Measurements from ENCODE around the gene SP4. TPM values are rescaled to one million over a fixed set of nuclear protein-coding genes. Genes with fewer than 3 reads are reported as not detected.

Gene SP4
- total and polyA plus RNA-seq, 2 experiments from 2014 or later, result 11.9 to 41.6 TPM

DNA sequence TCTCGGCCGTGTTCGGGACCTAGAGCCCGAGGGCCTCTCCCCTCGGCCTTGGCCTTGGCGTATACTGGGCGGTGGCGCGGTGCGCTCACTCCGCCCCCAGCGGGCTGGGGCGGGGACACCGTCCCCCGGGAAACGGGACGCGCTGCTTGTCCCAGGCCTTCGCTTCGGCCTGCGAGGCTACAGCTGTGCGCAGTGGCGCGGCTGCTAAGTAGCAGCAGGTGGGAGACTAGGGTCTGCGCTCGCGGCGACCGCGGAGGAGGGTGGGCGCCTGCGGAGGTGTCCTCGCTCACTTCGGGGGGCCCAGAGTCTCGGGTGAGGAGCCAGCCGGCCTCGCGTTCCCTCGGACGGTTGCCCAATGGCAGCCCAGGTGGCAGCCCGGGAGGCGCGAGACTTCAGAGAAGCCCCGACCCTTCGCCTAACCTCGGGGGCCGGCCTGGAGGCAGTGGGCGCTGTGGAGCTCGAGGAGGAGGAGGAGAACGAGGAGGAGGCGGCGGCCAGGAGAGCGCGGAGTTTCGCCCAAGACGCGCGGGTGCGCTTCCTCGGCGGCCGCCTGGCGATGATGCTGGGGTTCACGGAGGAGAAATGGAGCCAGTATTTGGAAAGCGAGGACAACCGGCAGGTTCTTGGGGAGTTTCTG, 115.1 kb downstream of the SP4 start, which contains the start of gene DNAH11:
Gene DNAH11 (plus strand): TSS at position 149 of the 637 bp plus-strand sequence. CDS start 207 bp downstream, at position 356.
- H3K79me2 ChIP-seq (replicated peaks; ENCODE audit: insufficient read depth), result no peaks in the 10 kb centered on the region
- peak within 1 kb of the TSS; percentile 85 for H2AFZ ChIP-seq
- DNase-seq (ENCODE audit: low spot score) (peak; percentile 89), ATAC-seq (peak; percentile 96)
- H3K4me2 ChIP-seq, result peak within 1 kb of the TSS; percentile 78
- H3K4me1 Mint-ChIP-seq, result peaks cover 44% of the 10 kb centered on the region
- no peak within 1 kb of the TSS for H3K27ac ChIP-seq (ENCODE audit: low read depth)
- H3K27ac Mint-ChIP-seq, result no peak within 1 kb of the TSS
- peaks cover 2% of the 10 kb centered on the region; the same call in 1 of the 3 replicates for H3K36me3 Mint-ChIP-seq (ENCODE audit: low read depth)
- H3K4me3 Mint-ChIP-seq, result peak within 1 kb of the TSS; percentile 67
- H3F3A ChIP-seq (replicated peaks; ENCODE audit: low read depth), result 0 out of 2 replicates have a peak, but pooled peaks cover 7% of the 10 kb centered on the region
- H3K4me3 ChIP-seq, result peak within 1 kb of the TSS; percentile 59
- H3K4me1 ChIP-seq (ENCODE audit: insufficient read depth), result peaks cover 60% of the 10 kb centered on the region
- H3K27me3 Mint-ChIP-seq (ENCODE audit: insufficient read depth, low read depth, poor library complexity), result peaks cover 13% of the 10 kb centered on the region
- H3K27me3 ChIP-seq (ENCODE audit: insufficient read depth), result peaks cover 30% of the 10 kb centered on the region
- no peaks in the 10 kb centered on the region for H3K9me2 ChIP-seq (ENCODE audit: insufficient read depth)
- TF ChIP-seq STAT1 (IDR thresholded peaks at IDR 0.05; ENCODE audit: unreplicated experiment) (no peak), CREB1 (CRISPR knock-in tag; IDR thresholded peaks at IDR 0.05; ENCODE audit: low read depth) (0 out of 2 replicates have a peak, but pooled peaks have one; percentile 26), NANOG (IDR thresholded peaks at IDR 0.05; ENCODE audit: borderline replicate concordance) (no peak), ZNF331 (CRISPR knock-in tag; IDR thresholded peaks at IDR 0.05; ENCODE audit: low read depth) (no peak), JUNB (IDR thresholded peaks at IDR 0.05; ENCODE audit: unreplicated experiment) (no peak), POLR2AphosphoS5 (IDR thresholded peaks at IDR 0.05; ENCODE audit: low read depth) (peak; percentile 77), ZNF114 (CRISPR knock-in tag; IDR thresholded peaks at IDR 0.05) (no peak), EZH2 (IDR thresholded peaks at IDR 0.05; ENCODE audit: low read depth, unreplicated experiment) (no peak), EZH2phosphoT487 (IDR thresholded peaks at IDR 0.05; ENCODE audit: unreplicated experiment) (no peak)
- TF ChIP-seq, protein P1, sequence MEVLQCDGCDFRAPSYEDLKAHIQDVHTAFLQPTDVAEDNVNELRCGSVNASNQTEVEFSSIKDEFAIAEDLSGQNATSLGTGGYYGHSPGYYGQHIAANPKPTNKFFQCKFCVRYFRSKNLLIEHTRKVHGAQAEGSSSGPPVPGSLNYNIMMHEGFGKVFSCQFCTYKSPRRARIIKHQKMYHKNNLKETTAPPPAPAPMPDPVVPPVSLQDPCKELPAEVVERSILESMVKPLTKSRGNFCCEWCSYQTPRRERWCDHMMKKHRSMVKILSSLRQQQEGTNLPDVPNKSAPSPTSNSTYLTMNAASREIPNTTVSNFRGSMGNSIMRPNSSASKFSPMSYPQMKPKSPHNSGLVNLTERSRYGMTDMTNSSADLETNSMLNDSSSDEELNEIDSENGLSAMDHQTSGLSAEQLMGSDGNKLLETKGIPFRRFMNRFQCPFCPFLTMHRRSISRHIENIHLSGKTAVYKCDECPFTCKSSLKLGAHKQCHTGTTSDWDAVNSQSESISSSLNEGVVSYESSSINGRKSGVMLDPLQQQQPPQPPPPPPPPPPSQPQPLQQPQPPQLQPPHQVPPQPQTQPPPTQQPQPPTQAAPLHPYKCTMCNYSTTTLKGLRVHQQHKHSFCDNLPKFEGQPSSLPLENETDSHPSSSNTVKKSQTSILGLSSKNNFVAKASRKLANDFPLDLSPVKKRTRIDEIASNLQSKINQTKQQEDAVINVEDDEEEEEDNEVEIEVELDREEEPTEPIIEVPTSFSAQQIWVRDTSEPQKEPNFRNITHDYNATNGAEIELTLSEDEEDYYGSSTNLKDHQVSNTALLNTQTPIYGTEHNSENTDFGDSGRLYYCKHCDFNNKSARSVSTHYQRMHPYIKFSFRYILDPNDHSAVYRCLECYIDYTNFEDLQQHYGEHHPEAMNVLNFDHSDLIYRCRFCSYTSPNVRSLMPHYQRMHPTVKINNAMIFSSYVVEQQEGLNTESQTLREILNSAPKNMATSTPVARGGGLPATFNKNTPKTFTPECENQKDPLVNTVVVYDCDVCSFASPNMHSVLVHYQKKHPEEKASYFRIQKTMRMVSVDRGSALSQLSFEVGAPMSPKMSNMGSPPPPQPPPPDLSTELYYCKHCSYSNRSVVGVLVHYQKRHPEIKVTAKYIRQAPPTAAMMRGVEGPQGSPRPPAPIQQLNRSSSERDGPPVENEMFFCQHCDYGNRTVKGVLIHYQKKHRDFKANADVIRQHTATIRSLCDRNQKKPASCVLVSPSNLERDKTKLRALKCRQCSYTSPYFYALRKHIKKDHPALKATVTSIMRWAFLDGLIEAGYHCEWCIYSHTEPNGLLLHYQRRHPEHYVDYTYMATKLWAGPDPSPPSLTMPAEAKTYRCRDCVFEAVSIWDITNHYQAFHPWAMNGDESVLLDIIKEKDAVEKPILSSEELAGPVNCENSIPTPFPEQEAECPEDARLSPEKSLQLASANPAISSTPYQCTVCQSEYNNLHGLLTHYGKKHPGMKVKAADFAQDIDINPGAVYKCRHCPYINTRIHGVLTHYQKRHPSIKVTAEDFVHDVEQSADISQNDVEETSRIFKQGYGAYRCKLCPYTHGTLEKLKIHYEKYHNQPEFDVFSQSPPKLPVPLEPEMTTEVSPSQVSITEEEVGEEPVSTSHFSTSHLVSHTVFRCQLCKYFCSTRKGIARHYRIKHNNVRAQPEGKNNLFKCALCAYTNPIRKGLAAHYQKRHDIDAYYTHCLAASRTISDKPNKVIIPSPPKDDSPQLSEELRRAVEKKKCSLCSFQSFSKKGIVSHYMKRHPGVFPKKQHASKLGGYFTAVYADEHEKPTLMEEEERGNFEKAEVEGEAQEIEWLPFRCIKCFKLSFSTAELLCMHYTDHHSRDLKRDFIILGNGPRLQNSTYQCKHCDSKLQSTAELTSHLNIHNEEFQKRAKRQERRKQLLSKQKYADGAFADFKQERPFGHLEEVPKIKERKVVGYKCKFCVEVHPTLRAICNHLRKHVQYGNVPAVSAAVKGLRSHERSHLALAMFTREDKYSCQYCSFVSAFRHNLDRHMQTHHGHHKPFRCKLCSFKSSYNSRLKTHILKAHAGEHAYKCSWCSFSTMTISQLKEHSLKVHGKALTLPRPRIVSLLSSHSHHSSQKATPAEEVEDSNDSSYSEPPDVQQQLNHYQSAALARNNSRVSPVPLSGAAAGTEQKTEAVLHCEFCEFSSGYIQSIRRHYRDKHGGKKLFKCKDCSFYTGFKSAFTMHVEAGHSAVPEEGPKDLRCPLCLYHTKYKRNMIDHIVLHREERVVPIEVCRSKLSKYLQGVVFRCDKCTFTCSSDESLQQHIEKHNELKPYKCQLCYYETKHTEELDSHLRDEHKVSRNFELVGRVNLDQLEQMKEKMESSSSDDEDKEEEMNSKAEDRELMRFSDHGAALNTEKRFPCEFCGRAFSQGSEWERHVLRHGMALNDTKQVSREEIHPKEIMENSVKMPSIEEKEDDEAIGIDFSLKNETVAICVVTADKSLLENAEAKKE (CRISPR knock-in tag; IDR thresholded peaks at IDR 0.05), result no peak
- TF ChIP-seq, protein P2, sequence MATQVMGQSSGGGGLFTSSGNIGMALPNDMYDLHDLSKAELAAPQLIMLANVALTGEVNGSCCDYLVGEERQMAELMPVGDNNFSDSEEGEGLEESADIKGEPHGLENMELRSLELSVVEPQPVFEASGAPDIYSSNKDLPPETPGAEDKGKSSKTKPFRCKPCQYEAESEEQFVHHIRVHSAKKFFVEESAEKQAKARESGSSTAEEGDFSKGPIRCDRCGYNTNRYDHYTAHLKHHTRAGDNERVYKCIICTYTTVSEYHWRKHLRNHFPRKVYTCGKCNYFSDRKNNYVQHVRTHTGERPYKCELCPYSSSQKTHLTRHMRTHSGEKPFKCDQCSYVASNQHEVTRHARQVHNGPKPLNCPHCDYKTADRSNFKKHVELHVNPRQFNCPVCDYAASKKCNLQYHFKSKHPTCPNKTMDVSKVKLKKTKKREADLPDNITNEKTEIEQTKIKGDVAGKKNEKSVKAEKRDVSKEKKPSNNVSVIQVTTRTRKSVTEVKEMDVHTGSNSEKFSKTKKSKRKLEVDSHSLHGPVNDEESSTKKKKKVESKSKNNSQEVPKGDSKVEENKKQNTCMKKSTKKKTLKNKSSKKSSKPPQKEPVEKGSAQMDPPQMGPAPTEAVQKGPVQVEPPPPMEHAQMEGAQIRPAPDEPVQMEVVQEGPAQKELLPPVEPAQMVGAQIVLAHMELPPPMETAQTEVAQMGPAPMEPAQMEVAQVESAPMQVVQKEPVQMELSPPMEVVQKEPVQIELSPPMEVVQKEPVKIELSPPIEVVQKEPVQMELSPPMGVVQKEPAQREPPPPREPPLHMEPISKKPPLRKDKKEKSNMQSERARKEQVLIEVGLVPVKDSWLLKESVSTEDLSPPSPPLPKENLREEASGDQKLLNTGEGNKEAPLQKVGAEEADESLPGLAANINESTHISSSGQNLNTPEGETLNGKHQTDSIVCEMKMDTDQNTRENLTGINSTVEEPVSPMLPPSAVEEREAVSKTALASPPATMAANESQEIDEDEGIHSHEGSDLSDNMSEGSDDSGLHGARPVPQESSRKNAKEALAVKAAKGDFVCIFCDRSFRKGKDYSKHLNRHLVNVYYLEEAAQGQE (IDR thresholded peaks at IDR 0.05; ENCODE audit: unreplicated experiment), result no peak
- TF ChIP-seq, protein P3, sequence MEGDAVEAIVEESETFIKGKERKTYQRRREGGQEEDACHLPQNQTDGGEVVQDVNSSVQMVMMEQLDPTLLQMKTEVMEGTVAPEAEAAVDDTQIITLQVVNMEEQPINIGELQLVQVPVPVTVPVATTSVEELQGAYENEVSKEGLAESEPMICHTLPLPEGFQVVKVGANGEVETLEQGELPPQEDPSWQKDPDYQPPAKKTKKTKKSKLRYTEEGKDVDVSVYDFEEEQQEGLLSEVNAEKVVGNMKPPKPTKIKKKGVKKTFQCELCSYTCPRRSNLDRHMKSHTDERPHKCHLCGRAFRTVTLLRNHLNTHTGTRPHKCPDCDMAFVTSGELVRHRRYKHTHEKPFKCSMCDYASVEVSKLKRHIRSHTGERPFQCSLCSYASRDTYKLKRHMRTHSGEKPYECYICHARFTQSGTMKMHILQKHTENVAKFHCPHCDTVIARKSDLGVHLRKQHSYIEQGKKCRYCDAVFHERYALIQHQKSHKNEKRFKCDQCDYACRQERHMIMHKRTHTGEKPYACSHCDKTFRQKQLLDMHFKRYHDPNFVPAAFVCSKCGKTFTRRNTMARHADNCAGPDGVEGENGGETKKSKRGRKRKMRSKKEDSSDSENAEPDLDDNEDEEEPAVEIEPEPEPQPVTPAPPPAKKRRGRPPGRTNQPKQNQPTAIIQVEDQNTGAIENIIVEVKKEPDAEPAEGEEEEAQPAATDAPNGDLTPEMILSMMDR (conservative IDR thresholded peaks at IDR 0.05; ENCODE audit: low read depth in 2 of 2), result peak in 1 of 2 experiments; percentile 30; a peak in 2 of 4 replicates
- TF ChIP-seq, protein P4, sequence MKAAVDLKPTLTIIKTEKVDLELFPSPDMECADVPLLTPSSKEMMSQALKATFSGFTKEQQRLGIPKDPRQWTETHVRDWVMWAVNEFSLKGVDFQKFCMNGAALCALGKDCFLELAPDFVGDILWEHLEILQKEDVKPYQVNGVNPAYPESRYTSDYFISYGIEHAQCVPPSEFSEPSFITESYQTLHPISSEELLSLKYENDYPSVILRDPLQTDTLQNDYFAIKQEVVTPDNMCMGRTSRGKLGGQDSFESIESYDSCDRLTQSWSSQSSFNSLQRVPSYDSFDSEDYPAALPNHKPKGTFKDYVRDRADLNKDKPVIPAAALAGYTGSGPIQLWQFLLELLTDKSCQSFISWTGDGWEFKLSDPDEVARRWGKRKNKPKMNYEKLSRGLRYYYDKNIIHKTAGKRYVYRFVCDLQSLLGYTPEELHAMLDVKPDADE (IDR thresholded peaks at IDR 0.05), result no peak; the same call in 1 of the 2 replicates
- H4K20me1 ChIP-seq (replicated peaks; ENCODE audit: insufficient read depth), result no peaks in the 10 kb centered on the region
- peaks cover 3% of the 10 kb centered on the region; the same call in 1 of the 3 replicates for H3K9me3 Mint-ChIP-seq
- H3K36me3 ChIP-seq (ENCODE audit: insufficient read depth), result no peaks in the 10 kb centered on the region
